H1 (cell line): ENCODE measurements around the gene MLEC. TPM values are rescaled to one million over a fixed set of nuclear protein-coding genes. Genes with fewer than 3 reads are reported as not detected.
A peak's percentile ranks its signal among the peaks of the same experiment; 100 is the strongest.

Experiments
- ASH2L ChIP-seq: fragments of 200-600, 300-600 bp; sonication (generic); IDR thresholded peaks from one replicate; pipeline ENCODE4 v1.7.1; 2017; ENCODE audit warnings: low read length
- BACH1 ChIP-seq: IDR thresholded peaks from 2 replicates; pipeline ENCODE4 v1.6.1; 2012; ENCODE audit warnings: low read length, improper control_type of control experiment
- HDAC2 ChIP-seq, 2 experiments: fragments of 300-600 bp in 1 of 2; sonication (generic) in 1 of 2; IDR thresholded peaks; 2 replicates each; pipeline ENCODE4 v1.6.1; 2011 to 2012; ENCODE audit warnings: low read depth in 2 of 2, low read length in 2 of 2, mild to moderate bottlenecking in 2 of 2, moderate library complexity in 2 of 2, borderline replicate concordance in 1 of 2, inconsistent platforms in 1 of 2
- KDM4A ChIP-seq: IDR thresholded peaks from one replicate; pipeline ENCODE4 v1.7.1; 2012; ENCODE audit warnings: low read depth, mild to moderate bottlenecking, moderate library complexity, low read length, inconsistent platforms; ENCODE audit not compliant: severe bottlenecking
- PHF8 ChIP-seq: fragments of 200-600 bp; sonication (generic); conservative IDR thresholded peaks from 2 replicates; pipeline ENCODE4 v1.7.1; 2012; ENCODE audit warnings: low read depth, mild to moderate bottlenecking, inconsistent platforms, low read length, moderate library complexity
- POLR2A ChIP-seq, 2 experiments: IDR thresholded peaks; 1 replicate in 1 of 2; 2 replicates in 1 of 2; pipeline ENCODE4 v1.6.1; 2011; ENCODE audit warnings: low read depth in 2 of 2, low read length in 2 of 2, mild to moderate bottlenecking in 2 of 2; ENCODE audit errors: control extremely low read depth in 1 of 2
- SAP30 ChIP-seq: fragments of 300-600 bp; sonication (generic); IDR thresholded peaks from 2 replicates; pipeline ENCODE4 v1.7.1; 2012; ENCODE audit warnings: low read length, moderate library complexity, mild to moderate bottlenecking, inconsistent platforms; ENCODE audit not compliant: insufficient read depth, insufficient replicate concordance
- SIN3A ChIP-seq, 2 experiments: IDR thresholded peaks in 1 of 2; conservative IDR thresholded peaks in 1 of 2; 2 replicates each; pipeline ENCODE4 v1.6.1; 2011 to 2012; ENCODE audit warnings: low read length in 2 of 2, improper control_type of control experiment in 1 of 2, low read depth in 1 of 2, mild to moderate bottlenecking in 1 of 2
- SP1 ChIP-seq: IDR thresholded peaks from 2 replicates; pipeline ENCODE4 v1.6.1; 2011; ENCODE audit warnings: low read depth, low read length
- SRF ChIP-seq: IDR thresholded peaks from 2 replicates; pipeline ENCODE4 v1.6.1; 2011; ENCODE audit warnings: mild to moderate bottlenecking, low read depth, low read length, moderate library complexity
- TAF1 ChIP-seq: IDR thresholded peaks from 2 replicates; pipeline ENCODE4 v1.6.1; 2011; ENCODE audit warnings: mild to moderate bottlenecking, low read depth, low read length
- polyA plus RNA-seq, 7 experiments: library from polyadenylated mRNA; depleted of rRNA in 3 of 7; stranded (reverse) in 5 of 7; unstranded in 2 of 7; fragments of >200 nt in 5 of 7; fragments of 200-250 nt in 2 of 7; gene quantifications; 1 replicate in 5 of 7; 2 replicates in 1 of 7; 4 replicates in 1 of 7; pipeline versions ENCODE4 v1.2.1 to v1.2.3, GENCODE V29; 2011 to 2013; ENCODE audit warnings: missing spikeins in 2 of 7, mixed read lengths in 2 of 7
- total RNA-seq: library from RNA; stranded (reverse); fragmentation: NEBNext Ultra II Directional; extraction: Animal tissue kit (Norgen Biotek cat#: 25700); gene quantifications from 2 replicates; pipeline ENCODE4 v1.2.1, GENCODE V29; 2021
- TF ChIP-seq, protein P1 (sequence below): IDR thresholded peaks from 2 replicates; pipeline ENCODE4 v1.6.1; 2012; ENCODE audit warnings: inconsistent platforms

The MLEC gene
- total and polyA plus RNA-seq, 2 of the 8 experiments (the other 6 are each of a cell fraction or from before 2014, with no cell fraction given) = 37.1 to 260 TPM

DNA sequence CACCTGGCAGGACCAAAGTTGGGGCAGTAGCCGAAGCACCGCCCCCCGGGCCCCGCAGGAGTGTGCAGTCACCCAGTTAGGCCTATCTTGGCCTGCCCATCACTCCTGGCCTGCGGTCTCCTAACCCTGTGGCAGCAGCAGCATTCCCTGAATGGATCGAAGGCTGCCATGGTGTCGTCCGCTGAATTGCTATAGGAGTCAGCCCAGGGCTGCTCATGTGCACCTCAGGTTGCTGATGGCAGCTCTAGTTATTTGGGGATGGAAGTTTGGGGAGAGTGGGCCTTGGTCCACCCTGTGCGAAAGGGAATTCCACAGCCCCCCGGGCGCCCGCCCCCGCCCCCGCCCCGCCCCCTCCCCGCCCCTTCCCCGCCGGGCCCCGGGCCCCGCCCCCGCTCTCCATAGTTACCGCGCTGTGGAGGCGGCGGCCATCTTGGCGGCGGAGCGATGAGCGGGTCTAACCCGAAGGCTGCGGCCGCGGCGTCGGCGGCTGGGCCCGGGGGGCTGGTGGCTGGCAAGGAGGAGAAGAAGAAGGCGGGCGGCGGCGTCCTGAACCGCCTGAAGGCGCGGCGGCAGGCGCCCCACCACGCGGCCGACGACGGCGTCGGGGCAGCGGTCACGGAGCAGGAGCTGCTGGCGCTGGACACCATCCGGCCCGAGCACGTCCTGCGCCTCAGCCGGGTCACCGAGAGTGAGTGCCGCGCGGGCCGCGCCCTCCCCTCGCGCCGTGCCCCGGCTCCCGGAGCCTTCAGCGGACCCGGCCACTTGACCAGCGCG, 23.3 kb downstream of the MLEC start, which contains the start of gene UNC119B (continued):
- TF ChIP-seq SAP30 (peak; percentile 41), POLR2A (IDR thresholded peaks at IDR 0.05; ENCODE audit: control extremely low read depth in 1 of 2, low read depth in 2 of 2, low read length in 2 of 2) (peak in 1 of 2 experiments; percentile 66; a peak in 1 of 3 replicates), SP1 (peak; percentile 21; the same call in 1 of the 2 replicates), TAF1 (peak; percentile 23), HDAC2 (IDR thresholded peaks at IDR 0.05; ENCODE audit: borderline replicate concordance in 1 of 2, low read depth in 2 of 2, low read length in 2 of 2) (peak in 1 of 2 experiments; percentile 57; a peak in 1 of 4 replicates), SRF (no peak), SIN3A (conservative IDR thresholded peaks at IDR 0.05 in 1 of 2, IDR thresholded peaks at IDR 0.05 in 1 of 2; ENCODE audit: low read depth in 1 of 2, low read length in 2 of 2) (peak in 1 of 2 experiments; percentile 76; a peak in 1 of 4 replicates), KDM4A (peak; percentile 77), BACH1 (0 out of 2 replicates have a peak, but pooled peaks have one; percentile 11), PHF8 (peak; percentile 84), ASH2L (peak; percentile 60)
- TF ChIP-seq, protein P1, sequence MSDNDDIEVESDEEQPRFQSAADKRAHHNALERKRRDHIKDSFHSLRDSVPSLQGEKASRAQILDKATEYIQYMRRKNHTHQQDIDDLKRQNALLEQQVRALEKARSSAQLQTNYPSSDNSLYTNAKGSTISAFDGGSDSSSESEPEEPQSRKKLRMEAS = peak; percentile 3; the same call in 1 of the 2 replicates
